SK-N-SH (cell line): ENCODE data around the gene TRPM2. TPM values are rescaled to one million over a fixed set of nuclear protein-coding genes. Genes with fewer than 3 reads are reported as not detected.
A peak's percentile ranks its signal among the peaks of the same experiment; 100 is the strongest.

Experiments used
- CTCF ChIA-PET: fragments of 300-600, 350-600 bp; formaldehyde crosslinking; extraction: SDS; loops from one replicate; lab custom pipeline; 2021; lab: Yijun Ruan, JAX
- POLR2A ChIA-PET: fragments of 350-600 bp; sonication (Branson Sonifier 250); formaldehyde crosslinking; extraction: SDS; loops from one replicate; lab custom pipeline; 2020; ENCODE audit warnings: antibody characterized with exemption, inconsistent platforms; lab: Yijun Ruan, JAX
- DNase-seq: peaks from one replicate; pipeline ENCODE4 v3.0.0; 2012
- H2AFZ ChIP-seq: fragments of 200-600 bp; sonication (generic); 2 replicates; pipeline ENCODE4 v1.8.1; 2016; ENCODE audit warnings: antibody characterized with exemption, mild to moderate bottlenecking, low read depth
- H3F3A ChIP-seq: fragments of 200-600 bp; sonication (generic); replicated peaks from 2 replicates; pipeline ENCODE3; 2016; ENCODE audit warnings: antibody characterized with exemption, mild to moderate bottlenecking; ENCODE audit not compliant: insufficient read depth
- H3K27ac ChIP-seq, 2 experiments: fragments of 200-500 bp in 1 of 2; fragments of 200-600 bp in 1 of 2; sonication (Bioruptor generic) in 1 of 2; sonication (generic), shearing (Covaris generic) in 1 of 2; 2 replicates each; pipeline versions ENCODE4 v1.5.1 to v1.6.1; 2014 to 2016; ENCODE audit warnings: low read depth in 2 of 2, inconsistent platforms in 1 of 2, low read length in 1 of 2, mild to moderate bottlenecking in 1 of 2, mixed read lengths in 1 of 2
- H3K27me3 ChIP-seq: fragments of 200-600 bp; sonication (generic), shearing (Covaris generic); 2 replicates; pipeline ENCODE4 v1.6.1; 2016; ENCODE audit warnings: mixed run types; ENCODE audit not compliant: insufficient read depth
- H3K36me3 ChIP-seq, 2 experiments: fragments of 200-500 bp in 1 of 2; fragments of 200-600 bp in 1 of 2; sonication (Bioruptor generic) in 1 of 2; sonication (generic) in 1 of 2; replicated peaks in 1 of 2; 2 replicates each; pipeline versions ENCODE3 to v1.5.1; 2014 to 2016; ENCODE audit warnings: low read length in 1 of 2, mild to moderate bottlenecking in 1 of 2; ENCODE audit not compliant: insufficient read depth in 2 of 2, control insufficient read depth in 1 of 2
- H3K4me1 ChIP-seq, 2 experiments: fragments of 200-500 bp in 1 of 2; fragments of 200-600 bp in 1 of 2; sonication (Bioruptor generic) in 1 of 2; sonication (generic), shearing (Covaris generic) in 1 of 2; 2 replicates each; pipeline versions ENCODE4 v1.5.1 to v1.6.1; 2014 to 2016; ENCODE audit warnings: low read depth in 1 of 2, low read length in 1 of 2, mixed run types in 1 of 2; ENCODE audit not compliant: insufficient read depth in 2 of 2, control insufficient read depth in 1 of 2
- H3K4me2 ChIP-seq: fragments of 200-600 bp; sonication (generic), shearing (Covaris generic); 2 replicates; pipeline ENCODE4 v1.6.1; 2017; ENCODE audit warnings: mixed run types
- H3K4me3 ChIP-seq, 2 experiments: fragments of 200-500 bp in 1 of 2; fragments of 200-600 bp in 1 of 2; sonication (Bioruptor generic) in 1 of 2; sonication (generic), shearing (Covaris generic) in 1 of 2; 2 replicates each; pipeline versions ENCODE4 v1.5.1 to v1.8.1; 2014 to 2016; ENCODE audit warnings: low read depth in 2 of 2, inconsistent platforms in 1 of 2, low read length in 1 of 2, mild to moderate bottlenecking in 1 of 2, mixed read lengths in 1 of 2, moderate library complexity in 1 of 2
- H3K79me2 ChIP-seq: fragments of 200-600 bp; sonication (generic); 2 replicates; pipeline ENCODE4 v1.8.1; 2017; ENCODE audit warnings: mild to moderate bottlenecking; ENCODE audit not compliant: insufficient read depth
- H3K9ac ChIP-seq: fragments of 200-600 bp; sonication (generic); 2 replicates; pipeline ENCODE4 v1.6.1; 2017; ENCODE audit warnings: mixed run types
- H3K9me2 ChIP-seq: fragments of 200-600 bp; sonication (generic); 2 replicates; pipeline ENCODE4 v1.6.1; 2017; ENCODE audit warnings: mixed run types
- H3K9me3 ChIP-seq: fragments of 200-600 bp; sonication (generic); 2 replicates; pipeline ENCODE4 v1.6.1; 2017; ENCODE audit warnings: mixed run types, mild to moderate bottlenecking, moderate library complexity
- H4K20me1 ChIP-seq: fragments of 200-600 bp; sonication (generic); 2 replicates; pipeline ENCODE4 v1.6.1; 2017; ENCODE audit warnings: mild to moderate bottlenecking, mixed run types; ENCODE audit not compliant: insufficient read depth
- CHD2 ChIP-seq: fragments of 150-350 bp; IDR thresholded peaks from 2 replicates; pipeline ENCODE4 v1.6.1; 2018; ENCODE audit warnings: low read length; ENCODE audit not compliant: partially characterized antibody
- CTCF ChIP-seq: fragments of 200-600 bp; sonication (generic); IDR thresholded peaks from 2 replicates; pipeline ENCODE4 v1.6.1; 2017; ENCODE audit warnings: antibody characterized with exemption, mild to moderate bottlenecking, moderate library complexity
- ELF1 ChIP-seq: IDR thresholded peaks from 2 replicates; pipeline ENCODE4 v1.4.0; 2012
- EZH2phosphoT487 ChIP-seq: fragments of 200-600 bp; sonication (generic); IDR thresholded peaks from 2 replicates; pipeline ENCODE4 v1.6.1; 2017; ENCODE audit warnings: low read depth, mixed run types, mild to moderate bottlenecking, antibody characterized with exemption, moderate library complexity, borderline replicate concordance
- FOSL2 ChIP-seq: IDR thresholded peaks from 2 replicates; pipeline ENCODE4 v1.4.0; 2012; ENCODE audit warnings: low read depth, mild to moderate bottlenecking, moderate library complexity, borderline replicate concordance
- GATA2 ChIP-seq: sonication (generic); formaldehyde crosslinking; IDR thresholded peaks from 2 replicates; pipeline ENCODE4 v1.5.0; 2020; ENCODE audit warnings: mild to moderate bottlenecking, missing genetic modification reagents
- NFIC ChIP-seq: IDR thresholded peaks from 2 replicates; pipeline ENCODE4 v1.4.0; 2012; ENCODE audit warnings: borderline replicate concordance
- NRF1 ChIP-seq: IDR thresholded peaks from 2 replicates; pipeline ENCODE4 v1.6.1; 2012; ENCODE audit warnings: low read depth, mild to moderate bottlenecking, low read length
- POLR2AphosphoS5 ChIP-seq: IDR thresholded peaks from 2 replicates; pipeline ENCODE4 v1.6.1; 2012; ENCODE audit warnings: low read depth, low read length
- RAD21 ChIP-seq: IDR thresholded peaks from 2 replicates; pipeline ENCODE4 v1.6.1; 2012; ENCODE audit warnings: mild to moderate bottlenecking, low read length
- RCOR1 ChIP-seq: fragments of 150-350 bp; IDR thresholded peaks from 2 replicates; pipeline ENCODE4 v1.6.1; 2017; ENCODE audit warnings: antibody characterized with exemption, low read length
- REST ChIP-seq: IDR thresholded peaks from 2 replicates; pipeline ENCODE4 v1.6.1; 2012; ENCODE audit warnings: mild to moderate bottlenecking, low read depth, low read length, moderate library complexity
- RFX5 ChIP-seq: IDR thresholded peaks from 2 replicates; pipeline ENCODE4 v1.6.1; 2012; ENCODE audit warnings: mild to moderate bottlenecking, improper control_type of control experiment, low read length
- RXRA ChIP-seq: IDR thresholded peaks from 2 replicates; pipeline ENCODE4 v1.4.0; 2012; ENCODE audit warnings: low read depth, mild to moderate bottlenecking, borderline replicate concordance
- SIN3A ChIP-seq: IDR thresholded peaks from 2 replicates; pipeline ENCODE4 v1.6.1; 2012; ENCODE audit warnings: low read depth, mild to moderate bottlenecking, low read length, moderate library complexity, borderline replicate concordance
- SMC3 ChIP-seq: IDR thresholded peaks from 2 replicates; pipeline ENCODE4 v1.6.1; 2012; ENCODE audit warnings: low read depth, low read length, improper control_type of control experiment
- TAF1 ChIP-seq: IDR thresholded peaks from 2 replicates; pipeline ENCODE4 v1.6.1; 2012; ENCODE audit warnings: low read depth, mild to moderate bottlenecking, low read length, moderate library complexity, borderline replicate concordance
- TCF12 ChIP-seq: IDR thresholded peaks from 2 replicates; pipeline ENCODE4 v1.4.0; 2012
- USF2 ChIP-seq: fragments of 150-350 bp; IDR thresholded peaks from 2 replicates; pipeline ENCODE4 v1.6.1; 2017; ENCODE audit warnings: antibody characterized with exemption, low read length, low read depth, borderline replicate concordance
- WGBS: methylation state at CpG from one replicate; pipeline ENCODE4 v1.1.6; 2017; ENCODE audit warnings: low lambda C conversion rate; 5-methylcytosine and 5-hydroxymethylcytosine counted together
- polyA plus RNA-seq, 3 experiments: library from polyadenylated mRNA; depleted of rRNA; stranded (reverse); fragments of >200 nt; gene quantifications; 2 replicates each; pipeline ENCODE4 v1.2.3, GENCODE V29; 2012
- TF ChIP-seq, protein P1 (sequence below): IDR thresholded peaks from 2 replicates; pipeline ENCODE4 v1.4.0; 2012; ENCODE audit warnings: low read depth, borderline replicate concordance
- TF ChIP-seq, protein P2 (sequence below): fragments of 150-350 bp; IDR thresholded peaks from 2 replicates; pipeline ENCODE4 v1.6.1; 2016; ENCODE audit warnings: mild to moderate bottlenecking, low read depth, low read length

The TRPM2 gene
- polyA plus RNA-seq, 1 of the 3 experiments (the other 2 are of a cell fraction): not detected

- Histone ChIP-seq H3K4me3 (no peak overlapping the region), H3K9me2 (no peaks in the 10 kb centered on the region), H3K36me3 (no peaks in the 10 kb centered on the region), H3K9ac (no peak overlapping the region), H3K4me1 (no peaks in the 10 kb centered on the region; a peak in 1 of 4 replicates), H3K27me3 (peaks cover 31% of the 10 kb centered on the region; the same call in 1 of the 2 replicates), H3K27ac (no peak overlapping the region), H4K20me1 (no peaks in the 10 kb centered on the region), H3K4me2 (no peak overlapping the region), H2AFZ (no peak overlapping the region), H3K79me2 (no peaks in the 10 kb centered on the region), H3F3A (no peaks in the 10 kb centered on the region), H3K9me3 (peaks cover 5% of the 10 kb centered on the region; the same call in 1 of the 2 replicates)
- TF ChIP-seq RAD21 (no peak), CHD2 (no peak), REST (no peak), TAF1 (no peak), SIN3A (no peak), ELF1 (no peak), RCOR1 (no peak), RFX5 (no peak), FOSL2 (no peak), GATA2 (CRISPR knock-in tag) (no peak)
- TF ChIP-seq, protein P1, sequence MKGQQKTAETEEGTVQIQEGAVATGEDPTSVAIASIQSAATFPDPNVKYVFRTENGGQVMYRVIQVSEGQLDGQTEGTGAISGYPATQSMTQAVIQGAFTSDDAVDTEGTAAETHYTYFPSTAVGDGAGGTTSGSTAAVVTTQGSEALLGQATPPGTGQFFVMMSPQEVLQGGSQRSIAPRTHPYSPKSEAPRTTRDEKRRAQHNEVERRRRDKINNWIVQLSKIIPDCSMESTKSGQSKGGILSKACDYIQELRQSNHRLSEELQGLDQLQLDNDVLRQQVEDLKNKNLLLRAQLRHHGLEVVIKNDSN: no peak
- DNase-seq: no peak
- 6% methylated on average over 1 of the region's 1 CpG for WGBS
- ChIA-PET POLR2A (no interaction called here), CTCF (no interaction called here)
These were observed 35.9 kb downstream of the TRPM2 start for GRCh38 chr21:44389335-44389734.

GRCh38 chr21:44390886-44391285, 37.5 kb downstream of the TRPM2 start:
- WGBS: 34% methylated on average over 5 of the region's 8 CpGs
- TF ChIP-seq GATA2 (CRISPR knock-in tag): no peak
- no peak for TF ChIP-seq TCF12
- TF ChIP-seq RXRA: no peak
- TF ChIP-seq NFIC: no peak
- TF ChIP-seq POLR2AphosphoS5: no peak
- no peak for TF ChIP-seq ELF1
- TF ChIP-seq, protein P2, sequence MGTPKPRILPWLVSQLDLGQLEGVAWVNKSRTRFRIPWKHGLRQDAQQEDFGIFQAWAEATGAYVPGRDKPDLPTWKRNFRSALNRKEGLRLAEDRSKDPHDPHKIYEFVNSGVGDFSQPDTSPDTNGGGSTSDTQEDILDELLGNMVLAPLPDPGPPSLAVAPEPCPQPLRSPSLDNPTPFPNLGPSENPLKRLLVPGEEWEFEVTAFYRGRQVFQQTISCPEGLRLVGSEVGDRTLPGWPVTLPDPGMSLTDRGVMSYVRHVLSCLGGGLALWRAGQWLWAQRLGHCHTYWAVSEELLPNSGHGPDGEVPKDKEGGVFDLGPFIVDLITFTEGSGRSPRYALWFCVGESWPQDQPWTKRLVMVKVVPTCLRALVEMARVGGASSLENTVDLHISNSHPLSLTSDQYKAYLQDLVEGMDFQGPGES: no peak
- no peak for TF ChIP-seq NRF1
- TF ChIP-seq USF2: no peak
- no peak for TF ChIP-seq SIN3A
- no peak for TF ChIP-seq CTCF
- TF ChIP-seq SMC3: no peak
- no peak for TF ChIP-seq EZH2phosphoT487

More at GRCh38 chr21:44390886-44391285, 37.5 kb downstream of the TRPM2 start:
- POLR2A ChIA-PET: no interaction called here
- H3K4me2 ChIP-seq: no peak overlapping the region
- no peak overlapping the region for H3K9ac ChIP-seq
- no peaks in the 10 kb centered on the region for H3K9me2 ChIP-seq
- H3K9me3 ChIP-seq: no peaks in the 10 kb centered on the region
- CTCF ChIA-PET: interaction anchor here (0.7 to 1.3 kb wide), 2 partner anchors 14 to 283 kb away, joined by 3 to 5 read pairs; no protein-coding TSS in a partner anchor
- no peak overlapping the region for H3K4me3 ChIP-seq
- no peak overlapping the region for H3K27ac ChIP-seq
- H3K27me3 ChIP-seq: peaks cover 38% of the 10 kb centered on the region; the same call in 1 of the 2 replicates
- H3K79me2 ChIP-seq: no peaks in the 10 kb centered on the region
- no peaks in the 10 kb centered on the region for H3K36me3 ChIP-seq
- H2AFZ ChIP-seq: no peak overlapping the region
- no peaks in the 10 kb centered on the region; a peak in 1 of 4 replicates for H3K4me1 ChIP-seq
- H4K20me1 ChIP-seq: no peaks in the 10 kb centered on the region
- DNase-seq: peak; percentile 11
- H3F3A ChIP-seq: no peaks in the 10 kb centered on the region
